Panc1 (cell line): ENCODE measurements around the gene LRRC1. TPM values are rescaled to one million over a fixed set of nuclear protein-coding genes. Genes with fewer than 3 reads are reported as not detected.

ENCODE experiments used
- ATAC-seq: fragments of 200-7000 bp; cut with Tn5 transposase; 2 replicates; pipeline ENCODE4 v1.9.1; 2020; ENCODE audit warnings: mild to moderate bottlenecking, moderate library complexity
- BruUV-seq: library from RNA; stranded (reverse); fragments of 400-500 nt; replicated peaks from 2 replicates; lab custom pipeline; 2021; lab: Mats Ljungman, UMichigan
- CTCF ChIA-PET: fragments of 300-600 bp; sonication (Branson Sonifier 250); formaldehyde crosslinking; loops from one replicate; lab custom pipeline; 2022; ENCODE audit warnings: antibody characterized with exemption; lab: Charles Lee
- POLR2A ChIA-PET: fragments of 300-600 bp; sonication (Branson Sonifier 250); formaldehyde crosslinking; loops from one replicate; lab custom pipeline; 2022; ENCODE audit warnings: antibody characterized with exemption; lab: Charles Lee
- DNase-seq: peaks from one replicate; pipeline ENCODE4 v3.0.0-alpha.2; 2010; ENCODE audit warnings: low read depth, low spot score
- H3K27ac ChIP-seq: 2 replicates; pipeline ENCODE4 v1.5.1; 2011; ENCODE audit warnings: mild to moderate bottlenecking, low read length, inconsistent platforms
- H3K27me3 ChIP-seq: fragments of 200-500 bp; sonication (Bioruptor generic); 2 replicates; pipeline ENCODE4 v1.6.0; 2014; ENCODE audit warnings: low read length, inconsistent platforms; ENCODE audit not compliant: control insufficient read depth, insufficient read depth
- H3K36me3 ChIP-seq: fragments of 200-500 bp; sonication (Bioruptor generic); 2 replicates; pipeline ENCODE4 v1.5.1; 2014; ENCODE audit warnings: inconsistent platforms, mild to moderate bottlenecking, low read length, moderate library complexity; ENCODE audit not compliant: control insufficient read depth, insufficient read depth
- H3K4me1 ChIP-seq: 2 replicates; pipeline ENCODE4 v1.5.1; 2011; ENCODE audit warnings: inconsistent platforms, mild to moderate bottlenecking, low read length, moderate library complexity; ENCODE audit not compliant: control insufficient read depth, insufficient read depth
- H3K4me3 ChIP-seq, 2 experiments: 2 replicates each; pipeline ENCODE4 v1.5.1; 2011 to 2012; ENCODE audit warnings: low read depth in 2 of 2, low read length in 2 of 2, mild to moderate bottlenecking in 2 of 2, inconsistent platforms in 1 of 2, moderate library complexity in 1 of 2
- H3K9me3 ChIP-seq: fragments of 200-500 bp; sonication (Bioruptor generic); 2 replicates; pipeline ENCODE4 v1.5.1; 2014; ENCODE audit warnings: low read depth, mild to moderate bottlenecking, inconsistent platforms, low read length, moderate library complexity; ENCODE audit not compliant: control insufficient read depth, insufficient read depth
- CTCF ChIP-seq: fragments of 450-650 bp; IDR thresholded peaks from 2 replicates; pipeline ENCODE4 v1.5.1; 2017; ENCODE audit warnings: mild to moderate bottlenecking
- POLR2AphosphoS5 ChIP-seq: IDR thresholded peaks from 2 replicates; pipeline ENCODE4 v1.6.1; 2012; ENCODE audit warnings: mild to moderate bottlenecking, low read depth, low read length, moderate library complexity
- REST ChIP-seq, 2 experiments: IDR thresholded peaks; 2 replicates each; pipeline ENCODE4 v1.6.1; 2011 to 2012; ENCODE audit warnings: low read depth in 2 of 2, control low read depth in 1 of 2, low read length in 1 of 2, mild to moderate bottlenecking in 1 of 2, moderate library complexity in 1 of 2; ENCODE audit not compliant: insufficient read depth in 1 of 2
- SIN3A ChIP-seq: IDR thresholded peaks from 2 replicates; pipeline ENCODE4 v1.6.1; 2012; ENCODE audit warnings: low read depth, mild to moderate bottlenecking, low read length, moderate library complexity, borderline replicate concordance; ENCODE audit not compliant: insufficient read depth
- TCF7L2 ChIP-seq: IDR thresholded peaks from 2 replicates; pipeline ENCODE4 v1.6.1; 2011; ENCODE audit warnings: mild to moderate bottlenecking, low read depth, low read length, inconsistent platforms
- in situ Hi-C: cut with HindIII; loops from 2 replicates; pipeline ENCODE4 v1.10.0; 2016; ENCODE audit warnings: low sequenced_read_pairs, low pct_unique_long_range_greater_than_20kb
- intact Hi-C: fragments of 100-400 bp; cut with micrococcal nuclease; formaldehyde crosslinking; loops from one replicate; pipeline ENCODE4 v1.10.0; 2022; ENCODE audit not compliant: unreplicated experiment
- total RNA-seq: library from RNA; stranded (reverse); gene quantifications from one replicate; pipeline ENCODE4 v1.2.1, GENCODE V29; 2021; ENCODE audit not compliant: unreplicated experiment

The LRRC1 gene
- total RNA-seq, 1 experiment from 2014 or later, result 13.8 TPM

- H3K36me3 ChIP-seq, result no peaks in the 10 kb centered on the region
- H3K9me3 ChIP-seq, result no peaks in the 10 kb centered on the region
- H3K4me3 ChIP-seq, result no peak overlapping the region
- ATAC-seq (no peak), DNase-seq (no peak)
- ChIA-PET CTCF (interaction anchor here (0.6 kb wide), 1 partner anchor 32 kb away, joined by 3 read pairs; no protein-coding TSS in a partner anchor), POLR2A (interaction anchor here (0.7 kb wide), 1 partner anchor 45 kb away, joined by 10 read pairs; no protein-coding TSS in a partner anchor)
- H3K27me3 ChIP-seq, result no peaks in the 10 kb centered on the region
- intact Hi-C loops, result no loop called here
- H3K27ac ChIP-seq, result no peak overlapping the region
- no TSS peak for BruUV-seq
- in situ Hi-C loops, result no loop called here
- no peaks in the 10 kb centered on the region for H3K4me1 ChIP-seq
- TF ChIP-seq REST (IDR thresholded peaks at IDR 0.05; ENCODE audit: insufficient read depth in 1 of 2, low read depth in 2 of 2, low read length in 1 of 2), result no peak
- no peak for TF ChIP-seq CTCF
- TF ChIP-seq SIN3A, result no peak
- no peak for TF ChIP-seq POLR2AphosphoS5
- TF ChIP-seq TCF7L2, result no peak
Observed at GRCh38 chr6:53944543-53944942, 149.7 kb downstream of the LRRC1 start.

- Histone ChIP-seq H3K4me1 (no peaks in the 10 kb centered on the region), H3K9me3 (no peaks in the 10 kb centered on the region), H3K27ac (no peak overlapping the region), H3K27me3 (no peaks in the 10 kb centered on the region), H3K36me3 (no peaks in the 10 kb centered on the region), H3K4me3 (no peak overlapping the region)
- BruUV-seq, result no TSS peak
- ATAC-seq (peak; percentile 12; the same call in 1 of the 2 replicates), DNase-seq (no peak)
- in situ Hi-C loops (no loop called here), intact Hi-C loops (no loop called here)
- TF ChIP-seq TCF7L2, result no peak
- no peak for TF ChIP-seq SIN3A
- TF ChIP-seq REST (IDR thresholded peaks at IDR 0.05; ENCODE audit: insufficient read depth in 1 of 2, low read depth in 2 of 2, low read length in 1 of 2), result no peak
- TF ChIP-seq POLR2AphosphoS5, result no peak
- no peak for TF ChIP-seq CTCF
- ChIA-PET CTCF (no interaction called here), POLR2A (no interaction called here)
Observed at GRCh38 chr6:53945765-53946407, 151.1 kb downstream of the LRRC1 start.
